ENCODE measurements around the gene KIAA1586.

DNA sequence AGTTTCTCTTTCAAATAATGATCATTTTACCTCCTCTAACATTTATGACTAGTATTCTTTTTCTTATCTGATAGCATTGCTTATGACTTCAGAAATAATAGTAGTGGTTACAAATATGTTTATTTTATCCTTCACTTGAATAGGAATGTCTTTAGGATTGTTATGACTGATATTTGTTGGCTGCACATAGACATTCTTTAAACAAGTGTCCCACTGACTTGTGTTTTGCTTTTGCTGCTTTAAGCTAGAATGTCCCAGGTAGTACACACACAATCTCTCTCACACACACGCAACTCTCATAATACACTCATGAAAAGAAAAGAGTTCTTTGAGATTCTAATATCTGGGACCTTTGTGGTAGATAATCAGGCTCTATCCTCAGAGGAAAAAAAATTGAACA is 21.6 kb downstream of the KIAA1586 start:
- TF ChIP-seq, protein P1, sequence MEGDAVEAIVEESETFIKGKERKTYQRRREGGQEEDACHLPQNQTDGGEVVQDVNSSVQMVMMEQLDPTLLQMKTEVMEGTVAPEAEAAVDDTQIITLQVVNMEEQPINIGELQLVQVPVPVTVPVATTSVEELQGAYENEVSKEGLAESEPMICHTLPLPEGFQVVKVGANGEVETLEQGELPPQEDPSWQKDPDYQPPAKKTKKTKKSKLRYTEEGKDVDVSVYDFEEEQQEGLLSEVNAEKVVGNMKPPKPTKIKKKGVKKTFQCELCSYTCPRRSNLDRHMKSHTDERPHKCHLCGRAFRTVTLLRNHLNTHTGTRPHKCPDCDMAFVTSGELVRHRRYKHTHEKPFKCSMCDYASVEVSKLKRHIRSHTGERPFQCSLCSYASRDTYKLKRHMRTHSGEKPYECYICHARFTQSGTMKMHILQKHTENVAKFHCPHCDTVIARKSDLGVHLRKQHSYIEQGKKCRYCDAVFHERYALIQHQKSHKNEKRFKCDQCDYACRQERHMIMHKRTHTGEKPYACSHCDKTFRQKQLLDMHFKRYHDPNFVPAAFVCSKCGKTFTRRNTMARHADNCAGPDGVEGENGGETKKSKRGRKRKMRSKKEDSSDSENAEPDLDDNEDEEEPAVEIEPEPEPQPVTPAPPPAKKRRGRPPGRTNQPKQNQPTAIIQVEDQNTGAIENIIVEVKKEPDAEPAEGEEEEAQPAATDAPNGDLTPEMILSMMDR (conservative IDR thresholded peaks at IDR 0.05; ENCODE audit: low read depth, low read length): no peak
- TF ChIP-seq EZH2 (IDR thresholded peaks at IDR 0.05; ENCODE audit: low read length, unreplicated experiment): no peak
- no peak for TF ChIP-seq EZH2phosphoT487 (IDR thresholded peaks at IDR 0.05; ENCODE audit: borderline replicate concordance, low read length)
